ENCODE results near the gene ARHGEF12. TPM values are rescaled to one million over a fixed set of nuclear protein-coding genes. Genes with fewer than 3 reads are reported as not detected.

Gene ARHGEF12
- total and polyA plus RNA-seq, 10 of the 15 experiments (the other 5 are each of a cell fraction or from before 2014, with no cell fraction given): 2.7 to 40.8 (median 20.9) TPM

DNA sequence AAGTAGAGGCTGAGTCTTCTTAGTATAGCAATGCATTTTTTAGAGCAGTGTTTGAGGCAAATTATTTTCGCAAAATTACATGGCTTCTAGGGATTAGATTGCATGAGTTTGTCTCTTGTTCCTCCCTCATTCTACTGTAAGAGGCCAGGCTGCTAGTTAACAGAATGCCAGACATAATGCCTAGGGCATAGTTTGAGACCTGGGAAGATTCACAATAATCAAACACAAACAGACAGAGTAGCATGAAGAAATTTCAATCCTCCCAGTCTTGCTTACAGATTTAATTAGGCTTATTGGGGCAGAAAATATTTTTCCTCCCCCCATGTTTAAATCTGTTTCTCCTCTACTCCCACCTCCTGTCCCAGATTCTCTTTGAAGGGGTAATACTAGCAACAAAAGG, 48.3 kb downstream of the ARHGEF12 start:
- Histone ChIP-seq H3K27me3 (replicated peaks in 1 of 2; ENCODE audit: control insufficient read depth in 2 of 2, insufficient read depth in 2 of 2, low read length in 1 of 2) (no peaks in the 10 kb centered on the region), H3K4me2 (ENCODE audit: control insufficient read depth, insufficient read depth) (no peak overlapping the region), H3K79me2 (ENCODE audit: control insufficient read depth, insufficient read depth, low read length) (peaks cover 3% of the 10 kb centered on the region; the same call in 1 of the 2 replicates), H3K4me1 (ENCODE audit: control insufficient read depth, insufficient read depth, low read length) (no peaks in the 10 kb centered on the region), H3K4me3 (no peak overlapping the region), H2AFZ (ENCODE audit: control insufficient read depth, low read depth, low read length) (no peak overlapping the region), H3K36me3 (ENCODE audit: control insufficient read depth in 2 of 2, insufficient read depth in 2 of 2, low read length in 1 of 2) (no peaks in the 10 kb centered on the region), H3K9ac (ENCODE audit: control insufficient read depth, insufficient read depth, low read length) (no peak overlapping the region), H3K27ac (ENCODE audit: control insufficient read depth, insufficient read depth) (no peak overlapping the region), H4K20me1 (ENCODE audit: control insufficient read depth, insufficient read depth) (no peaks in the 10 kb centered on the region), H3K9me3 (replicated peaks; ENCODE audit: control insufficient read depth, insufficient read depth, low read length) (no peaks in the 10 kb centered on the region; the same call in 2 of the 3 replicates)
- SMC1A ChIA-PET (ENCODE audit: uncharacterized antibody, unreplicated experiment): interaction anchor here (1.3 kb wide), 2 partner anchors 9 to 26 kb away, joined by 4 to 5 read pairs; no protein-coding TSS in a partner anchor
- RAD21 ChIA-PET (ENCODE audit: unreplicated experiment): no interaction called here
- CTCF ChIA-PET: interaction anchor here (0.7 kb wide), 1 partner anchor 45 kb away, joined by 3 read pairs; no protein-coding TSS in a partner anchor
- no peak for TF ChIP-seq YBX1 (IDR thresholded peaks at IDR 0.05)
- no peak for TF ChIP-seq CUX1 (IDR thresholded peaks at IDR 0.05; ENCODE audit: insufficient replicate concordance, low read depth, low read length)
- TF ChIP-seq RAD51 (IDR thresholded peaks at IDR 0.05): no peak
- TF ChIP-seq MTA3 (IDR thresholded peaks at IDR 0.05; ENCODE audit: borderline replicate concordance, low read length): no peak
- TF ChIP-seq CHD1 (IDR thresholded peaks at IDR 0.05; ENCODE audit: low read depth, low read length): no peak
- no peak for TF ChIP-seq IKZF2 (IDR thresholded peaks at IDR 0.05)
- TF ChIP-seq ESRRA (IDR thresholded peaks at IDR 0.05; ENCODE audit: low read length): no peak
- TF ChIP-seq KAT2A (conservative IDR thresholded peaks at IDR 0.05; ENCODE audit: control insufficient read depth, low read depth, low read length): no peak
- no peak for TF ChIP-seq EGR1 (IDR thresholded peaks at IDR 0.05; ENCODE audit: borderline replicate concordance in 1 of 2, low read depth in 2 of 2, low read length in 2 of 2)
- no peak for TF ChIP-seq TCF3 (IDR thresholded peaks at IDR 0.05; ENCODE audit: borderline replicate concordance, insufficient read depth, low read depth, low read length)
- TF ChIP-seq BCL11A (IDR thresholded peaks at IDR 0.05; ENCODE audit: low read depth, low read length): no peak
- TF ChIP-seq PAX8 (IDR thresholded peaks at IDR 0.05): no peak
- TF ChIP-seq ZNF217 (IDR thresholded peaks at IDR 0.05): no peak
- TF ChIP-seq HDAC6 (IDR thresholded peaks at IDR 0.05; ENCODE audit: unreplicated experiment): no peak
- no peak for TF ChIP-seq MXI1 (IDR thresholded peaks at IDR 0.05; ENCODE audit: low read depth, low read length)
- no peak for TF ChIP-seq EED (IDR thresholded peaks at IDR 0.05; ENCODE audit: low read depth)
- ATAC-seq: no peak
- POLR2A ChIA-PET: no interaction called here
- DNase-seq (ENCODE audit: low read depth, low spot score): no peak
- FAIRE-seq: no peak
- in situ Hi-C loops (cut with MboI): no loop called here
- no TSS peak for BruUV-seq (replicated peaks)
- 100% methylated on average over 1 of the region's 1 CpG for WGBS (ENCODE audit: insufficient coverage, insufficient replicate concordance, low lambda C conversion rate, missing lambda C conversion rate)
- intact Hi-C loops (cut with micrococcal nuclease; ENCODE audit: unreplicated experiment): no loop called here
